MM.1S (cell line): ENCODE data around the gene ANKRD44.

ENCODE experiments used
- EZH2phosphoT487 ChIP-seq: fragments of 300-600 bp; sonication (generic); IDR thresholded peaks from 2 replicates; pipeline ENCODE4 v1.6.1; 2018; ENCODE audit warnings: antibody characterized with exemption, low read length
- TF ChIP-seq, protein P1 (sequence below): fragments of 300-600 bp; sonication (generic); IDR thresholded peaks from 2 replicates; pipeline ENCODE4 v1.5.1; 2016; ENCODE audit warnings: antibody characterized with exemption, low read length, mixed read lengths

DNA sequence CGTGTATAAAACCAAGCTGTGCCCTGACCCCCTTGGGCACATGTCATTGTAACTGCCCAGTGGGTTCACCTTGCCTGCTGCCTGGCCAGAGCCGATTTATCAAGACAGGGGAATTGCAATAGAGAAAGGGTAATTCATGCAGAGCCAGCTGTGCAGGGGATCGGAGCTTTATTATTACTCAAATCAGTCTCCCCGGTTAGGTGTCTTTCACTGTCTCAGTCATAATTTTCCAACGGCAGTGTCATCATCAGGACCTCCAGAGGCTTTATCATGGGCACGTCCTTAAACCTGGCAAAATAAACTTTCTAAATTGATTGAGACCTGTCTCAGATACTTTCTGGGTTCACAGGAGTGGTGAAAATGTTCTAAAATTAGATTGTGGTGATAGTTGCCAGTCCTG is 354.5 kb downstream of the ANKRD44 start:
- TF ChIP-seq, protein P1, sequence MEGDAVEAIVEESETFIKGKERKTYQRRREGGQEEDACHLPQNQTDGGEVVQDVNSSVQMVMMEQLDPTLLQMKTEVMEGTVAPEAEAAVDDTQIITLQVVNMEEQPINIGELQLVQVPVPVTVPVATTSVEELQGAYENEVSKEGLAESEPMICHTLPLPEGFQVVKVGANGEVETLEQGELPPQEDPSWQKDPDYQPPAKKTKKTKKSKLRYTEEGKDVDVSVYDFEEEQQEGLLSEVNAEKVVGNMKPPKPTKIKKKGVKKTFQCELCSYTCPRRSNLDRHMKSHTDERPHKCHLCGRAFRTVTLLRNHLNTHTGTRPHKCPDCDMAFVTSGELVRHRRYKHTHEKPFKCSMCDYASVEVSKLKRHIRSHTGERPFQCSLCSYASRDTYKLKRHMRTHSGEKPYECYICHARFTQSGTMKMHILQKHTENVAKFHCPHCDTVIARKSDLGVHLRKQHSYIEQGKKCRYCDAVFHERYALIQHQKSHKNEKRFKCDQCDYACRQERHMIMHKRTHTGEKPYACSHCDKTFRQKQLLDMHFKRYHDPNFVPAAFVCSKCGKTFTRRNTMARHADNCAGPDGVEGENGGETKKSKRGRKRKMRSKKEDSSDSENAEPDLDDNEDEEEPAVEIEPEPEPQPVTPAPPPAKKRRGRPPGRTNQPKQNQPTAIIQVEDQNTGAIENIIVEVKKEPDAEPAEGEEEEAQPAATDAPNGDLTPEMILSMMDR: no peak
- TF ChIP-seq EZH2phosphoT487: no peak
